ENCODE results near the gene CLTB.

The CLTB gene

GRCh38 chr5:176352116-176352878 is 64.0 kb downstream of the CLTB start:
- DNase-seq (ENCODE audit: low read depth in 2 of 2) = no peak

DNA sequence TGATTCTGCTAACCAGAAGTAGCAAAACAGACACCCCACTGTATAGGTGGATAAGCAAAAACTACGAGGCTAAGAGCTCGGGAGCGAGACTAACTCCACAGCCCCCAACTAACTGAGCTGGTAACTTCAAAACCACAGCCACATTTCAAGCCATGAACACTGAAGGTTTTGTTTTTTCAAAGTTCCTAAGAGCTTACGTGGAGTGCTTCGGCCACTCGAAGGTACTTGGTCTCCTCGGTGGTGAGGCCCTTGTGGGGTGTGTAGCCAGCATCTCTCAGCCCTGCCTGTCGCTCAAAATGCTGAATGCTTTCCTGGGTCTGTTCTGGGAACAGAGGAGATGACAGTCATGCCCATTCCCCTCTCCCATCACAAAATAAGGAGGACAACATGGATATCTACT is 65.9 kb downstream of the CLTB start:
- DNase-seq (ENCODE audit: low read depth in 2 of 2) = no peak

GRCh38 chr5:176342766-176343458 is 73.4 kb downstream of the CLTB start:
- DNase-seq (ENCODE audit: low read depth in 2 of 2) = no peak
